GM18519 (cell line): ENCODE measurements around the gene ADGRF5.
"Not testable (repeated sequence)": the region's sequence is repeated elsewhere in the genome, so short reads cannot be mapped to it uniquely, and the experiment has no call there.

Source experiments
- ATAC-seq: cut with Tn5 transposase; IDR thresholded peaks from one replicate; pipeline ENCODE4 v1.9.1; 2021; ENCODE audit warnings: mild to moderate bottlenecking, moderate library complexity; ENCODE audit not compliant: unreplicated experiment, low FRiP score

ADGRF5 gene

DNA sequence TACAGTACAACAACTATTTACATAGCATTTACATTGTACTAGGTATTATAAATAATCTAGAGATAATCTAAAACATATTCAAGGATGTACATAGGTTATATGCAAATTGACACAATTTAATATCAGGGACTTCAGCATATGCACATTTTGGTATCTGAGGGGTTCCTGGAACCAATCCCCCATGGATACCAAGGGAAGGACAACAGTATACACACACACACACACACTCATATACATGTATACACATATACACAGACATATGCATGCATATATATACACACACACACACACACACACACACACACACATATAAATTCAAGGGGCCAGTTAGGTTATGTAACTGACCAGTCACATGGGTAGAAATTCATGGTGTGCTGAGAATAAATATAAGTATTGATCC is 24.9 kb downstream of the ADGRF5 start:
- no peak for ATAC-seq

DNA sequence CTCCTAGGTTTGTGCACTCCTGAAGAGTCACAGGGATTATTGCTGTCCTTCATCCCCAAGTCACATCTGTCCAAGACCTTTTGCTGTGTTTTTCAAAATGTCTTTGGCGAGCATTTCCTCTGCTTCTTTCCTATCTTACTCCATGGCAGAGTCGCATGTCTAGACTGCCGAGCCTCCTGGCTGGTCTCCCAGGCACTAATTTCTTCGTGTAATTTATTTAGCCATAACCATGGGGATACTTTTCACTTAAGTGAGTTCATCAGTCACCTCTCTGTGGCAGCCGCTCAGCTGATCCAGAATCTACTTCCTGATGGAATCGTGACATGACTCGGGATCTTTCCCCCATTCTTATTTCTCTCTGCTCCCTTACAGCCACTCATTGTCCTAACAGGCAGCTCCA is 25.8 kb downstream of the ADGRF5 start:
- no peak for ATAC-seq

DNA sequence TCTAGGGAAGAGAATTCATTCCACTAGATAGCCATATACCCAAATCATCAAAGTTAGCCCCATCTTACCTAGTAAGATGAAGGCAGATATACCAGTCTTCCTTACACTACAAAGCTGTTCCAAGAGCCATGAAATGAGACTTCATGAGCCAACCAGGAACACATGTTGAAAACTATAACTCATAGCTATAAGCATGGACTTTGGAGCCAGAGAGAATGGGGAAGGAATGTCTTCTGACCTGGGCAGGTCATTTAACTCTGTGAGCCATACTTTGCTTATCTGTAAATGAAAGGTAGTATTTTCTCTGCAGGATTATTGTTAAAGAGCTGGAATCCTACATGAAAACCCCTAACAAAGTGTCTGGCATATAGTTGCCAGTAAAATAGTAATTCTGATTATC is 27.3 kb downstream of the ADGRF5 start:
- no peak for ATAC-seq

DNA sequence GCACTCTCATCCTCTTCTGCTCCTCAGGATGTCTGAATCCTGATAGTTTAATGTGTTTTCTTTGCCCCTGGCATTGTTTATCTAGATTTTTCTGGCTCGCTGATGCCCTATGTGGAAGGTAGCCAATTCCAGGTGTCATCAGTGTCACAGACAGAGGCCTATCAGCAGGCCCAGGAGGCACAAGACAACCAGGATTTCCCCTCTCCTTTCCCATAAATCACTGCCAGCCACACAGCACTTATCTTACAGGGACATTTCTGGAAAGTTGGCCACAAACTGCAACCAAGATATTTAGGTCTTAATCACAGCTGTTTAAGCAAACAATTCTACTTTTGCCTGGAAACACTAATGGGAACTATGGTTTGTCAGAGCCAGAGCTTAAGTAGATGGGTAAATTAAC is 28.1 kb downstream of the ADGRF5 start:
- ATAC-seq: no peak

DNA sequence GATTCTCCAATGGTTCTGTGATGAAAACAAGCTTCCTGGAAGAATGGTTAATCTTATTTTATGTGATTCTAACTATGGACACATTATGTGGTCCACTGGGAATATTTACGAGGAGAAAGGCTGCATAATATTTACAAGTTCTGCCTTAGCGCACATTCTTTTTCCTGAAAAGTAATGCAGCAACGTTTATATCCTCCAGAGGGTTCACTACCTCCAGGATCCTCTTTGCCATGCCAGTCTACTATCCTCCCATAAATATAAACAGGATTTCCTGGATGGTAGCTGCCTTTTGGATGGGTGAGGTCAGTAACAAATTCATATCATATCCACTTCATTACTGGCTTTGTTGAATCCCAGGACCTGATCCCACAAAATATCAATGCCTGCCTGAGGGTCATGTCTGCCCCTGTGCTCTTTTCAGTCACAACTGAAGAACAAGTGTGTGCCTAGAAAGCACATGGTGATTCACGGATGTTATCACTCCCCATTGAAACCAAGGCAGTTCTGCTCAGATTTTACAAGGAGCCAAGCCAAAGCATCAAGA is 30.4 kb downstream of the ADGRF5 start:
- ATAC-seq: no peak

DNA sequence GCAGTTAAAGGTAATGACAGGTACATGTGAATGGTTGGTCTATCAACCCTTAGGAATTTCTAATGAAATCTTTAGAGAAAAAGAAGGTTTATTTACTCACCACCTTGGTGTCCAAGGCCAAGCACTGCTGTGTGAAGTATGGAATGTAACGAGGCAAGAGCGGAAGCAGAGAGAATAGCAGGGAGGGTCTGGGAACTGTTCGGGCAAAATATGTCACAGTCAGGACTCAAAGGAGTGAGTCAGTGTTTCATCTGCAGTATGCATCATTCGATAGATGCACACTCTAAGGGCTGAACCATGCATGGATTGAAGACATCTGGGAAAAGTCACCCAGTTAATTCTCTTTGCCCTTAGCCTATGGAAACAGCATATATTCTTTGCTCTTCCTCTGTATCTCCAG is 33.2 kb downstream of the ADGRF5 start:
- no peak for ATAC-seq

DNA sequence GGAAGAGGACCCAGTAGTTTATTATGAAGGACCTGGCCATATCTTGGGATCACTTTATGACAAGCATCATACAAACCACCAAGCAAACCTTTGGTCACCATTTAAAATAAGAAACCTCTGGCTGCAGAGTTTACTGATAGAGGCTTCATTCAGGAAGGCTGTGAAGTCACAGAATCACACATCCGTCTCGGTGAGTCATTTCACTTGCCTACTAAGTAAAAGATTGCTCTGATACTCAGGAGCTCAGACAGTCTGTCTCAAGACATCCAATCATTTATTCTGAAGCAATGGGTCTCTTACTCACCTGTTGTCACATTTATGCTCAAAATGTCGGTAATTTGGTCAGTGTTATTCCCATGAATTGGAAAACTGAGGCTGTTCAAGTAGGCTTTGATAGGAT is 33.7 kb downstream of the ADGRF5 start:
- no peak for ATAC-seq

DNA sequence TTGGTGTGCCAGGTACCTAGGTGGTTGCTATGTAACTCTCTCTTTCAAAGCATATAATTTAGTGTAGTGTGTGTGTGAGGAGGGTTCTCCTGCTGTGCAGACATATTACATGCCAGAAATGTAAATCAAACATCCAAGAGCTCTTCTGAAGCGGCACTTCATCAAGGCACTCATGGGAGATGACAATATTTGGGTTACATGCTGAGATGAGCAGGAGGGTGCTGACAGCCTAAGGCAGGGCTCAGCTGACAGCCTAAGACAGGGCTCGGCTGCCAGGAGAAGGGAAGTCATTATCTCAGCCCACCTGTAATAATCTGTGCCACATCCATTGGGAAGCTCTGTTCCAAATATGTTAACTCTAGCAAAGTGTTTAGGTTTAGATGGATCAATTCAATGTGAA is 39.1 kb downstream of the ADGRF5 start:
- no peak for ATAC-seq

DNA sequence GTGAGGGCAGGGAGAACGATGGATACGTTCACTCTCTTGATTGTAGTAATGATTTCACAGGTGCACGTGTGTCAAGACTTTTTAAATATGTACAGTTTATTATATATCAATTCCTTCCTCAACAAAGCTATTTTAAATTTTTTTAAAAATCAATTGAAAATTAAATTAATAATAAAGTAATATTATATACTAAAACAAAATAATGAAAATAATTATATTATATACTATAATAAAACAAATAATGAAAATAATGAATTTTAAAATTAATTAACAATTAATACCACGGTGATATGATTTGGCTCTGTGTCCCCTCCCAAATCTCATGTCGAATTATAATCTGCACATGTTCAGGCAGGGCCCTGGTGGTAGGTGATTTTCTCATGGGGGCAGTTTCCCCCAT is 42.7 kb downstream of the ADGRF5 start:
- ATAC-seq: no peak

DNA sequence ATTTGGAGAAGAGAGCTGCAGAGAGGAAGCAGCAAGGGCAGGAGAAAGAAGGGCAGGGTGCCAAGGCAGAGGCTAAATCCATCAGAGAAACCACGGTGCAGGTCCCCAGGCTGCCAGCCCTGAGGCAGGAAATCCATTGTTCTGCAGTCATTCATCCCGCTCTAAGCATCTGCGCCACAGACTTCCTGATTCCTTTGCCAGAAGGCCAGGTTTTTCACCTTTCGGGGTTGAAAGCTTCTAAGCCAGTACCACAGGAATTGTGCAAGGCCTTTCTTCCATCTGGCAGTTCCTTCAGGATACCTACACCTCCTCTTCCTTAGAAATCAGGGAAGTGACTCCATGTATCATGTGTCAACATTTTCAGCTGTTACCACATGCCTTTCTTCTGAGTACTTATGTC is 45.6 kb downstream of the ADGRF5 start:
- ATAC-seq: no peak

DNA sequence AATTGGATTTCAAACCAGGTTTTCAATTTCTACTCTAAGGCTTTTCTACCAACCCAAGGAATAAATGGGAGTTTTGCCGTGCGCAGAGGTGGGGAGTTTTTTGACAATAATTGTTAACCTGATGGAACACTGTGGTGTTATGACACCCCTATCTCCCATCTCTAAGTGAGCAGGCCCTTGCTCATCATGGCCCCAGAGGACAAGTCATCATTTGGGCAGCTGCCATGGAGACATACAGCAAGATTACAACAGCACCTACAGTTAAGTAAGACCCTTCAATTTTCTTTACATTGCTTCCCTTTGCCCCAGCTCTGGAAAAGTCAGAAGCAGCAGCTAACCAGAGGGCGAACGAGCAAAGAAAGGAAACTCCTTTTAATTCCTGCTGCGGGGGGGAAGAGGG is 54.3 kb downstream of the ADGRF5 start:
- no peak for ATAC-seq

DNA sequence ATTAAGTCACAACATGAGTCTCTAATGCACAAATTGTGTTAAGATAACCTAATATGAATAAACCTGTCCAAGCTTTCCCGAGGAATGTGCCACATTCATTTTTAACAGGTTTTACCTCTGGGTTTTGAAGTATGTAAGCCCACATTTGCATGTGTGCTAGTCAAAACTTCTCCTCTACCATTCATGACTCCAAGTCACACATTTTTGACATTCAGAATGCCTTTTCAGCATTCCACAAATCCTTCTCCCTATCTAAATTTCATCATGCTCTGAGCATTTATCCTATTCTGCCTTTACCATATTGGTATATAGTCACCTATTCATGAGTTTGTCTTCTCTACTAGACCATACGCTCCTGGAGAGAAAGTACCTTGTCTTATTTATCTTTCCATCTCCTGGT is 56.5 kb downstream of the ADGRF5 start:
- ATAC-seq: no peak

DNA sequence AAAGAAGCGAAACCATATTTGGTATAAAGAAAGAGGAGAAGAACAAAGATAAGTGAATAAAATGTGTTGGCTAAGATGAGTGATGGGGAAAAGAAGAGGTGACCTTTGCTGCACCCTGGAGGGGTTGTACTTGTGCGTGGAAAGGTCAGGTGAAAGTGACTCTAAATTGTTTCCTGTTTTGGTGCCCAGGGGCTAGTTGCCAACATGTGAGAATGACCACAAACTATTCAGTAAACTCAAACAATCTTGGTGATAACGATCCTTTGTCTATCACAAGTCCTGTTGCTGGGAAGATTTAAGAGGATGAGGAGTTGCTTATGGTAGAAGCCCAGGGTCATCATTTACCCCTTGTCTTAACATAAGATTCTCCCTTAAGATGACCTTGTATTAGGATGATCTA is 57.9 kb downstream of the ADGRF5 start:
- ATAC-seq: no peak

DNA sequence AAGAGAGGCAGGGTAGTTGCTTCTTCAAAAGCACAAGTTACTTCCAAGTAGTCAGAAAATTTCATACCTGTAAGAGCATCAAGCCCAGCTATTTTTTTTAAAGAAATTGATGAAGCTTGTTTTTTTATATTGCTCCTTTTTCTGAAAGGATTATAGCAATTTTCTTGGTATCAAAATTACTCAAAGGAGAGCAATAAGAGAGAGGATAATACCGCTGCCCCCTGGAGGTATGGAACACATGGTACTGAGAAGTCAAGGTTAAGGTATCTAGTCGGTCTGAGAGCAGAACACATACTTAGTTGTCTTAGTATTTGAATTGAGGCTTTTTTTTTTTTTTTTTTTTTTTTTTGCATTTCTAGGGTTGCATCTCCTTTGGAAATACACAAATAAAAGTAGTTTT is 59.4 kb downstream of the ADGRF5 start:
- ATAC-seq: no peak

DNA sequence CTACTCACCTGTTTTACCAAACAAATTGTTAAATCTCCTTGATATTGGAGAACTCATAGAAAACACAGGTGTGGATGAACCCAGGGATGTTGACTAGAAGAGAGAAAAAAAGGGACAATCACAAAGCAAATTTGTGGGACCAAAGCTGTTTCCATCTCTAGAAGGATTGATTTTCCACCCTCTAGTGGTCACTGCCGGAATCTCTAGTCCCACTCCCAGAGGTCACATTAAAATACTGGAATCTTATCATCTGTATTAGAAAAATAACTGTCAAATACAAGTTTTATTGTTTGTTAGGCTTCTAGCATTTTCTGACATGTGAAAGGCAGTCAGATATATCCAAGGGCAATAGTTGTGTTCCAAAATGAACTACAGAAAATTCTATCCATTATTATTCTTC is 65.8 kb downstream of the ADGRF5 start:
- ATAC-seq: not testable (repeated sequence)

DNA sequence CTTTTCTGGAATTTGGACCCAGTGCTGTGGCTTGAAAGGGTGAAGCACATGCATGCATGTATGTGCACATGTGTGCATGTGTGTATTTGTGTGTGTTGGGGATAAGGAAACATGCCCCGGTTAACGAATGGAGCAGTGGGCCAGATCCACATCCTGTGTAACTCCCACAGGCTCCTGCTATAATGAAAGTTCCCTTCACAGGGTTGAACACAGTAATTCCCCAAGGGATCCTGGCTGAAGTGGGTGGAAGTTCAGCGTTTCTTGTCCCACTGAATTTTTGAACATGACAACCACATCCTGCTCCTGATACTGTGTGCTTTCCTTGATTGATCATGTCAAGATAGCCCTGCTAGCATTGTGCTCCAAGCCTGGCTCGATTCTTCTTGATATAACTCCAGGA is 70.2 kb downstream of the ADGRF5 start:
- not testable (repeated sequence) for ATAC-seq

DNA sequence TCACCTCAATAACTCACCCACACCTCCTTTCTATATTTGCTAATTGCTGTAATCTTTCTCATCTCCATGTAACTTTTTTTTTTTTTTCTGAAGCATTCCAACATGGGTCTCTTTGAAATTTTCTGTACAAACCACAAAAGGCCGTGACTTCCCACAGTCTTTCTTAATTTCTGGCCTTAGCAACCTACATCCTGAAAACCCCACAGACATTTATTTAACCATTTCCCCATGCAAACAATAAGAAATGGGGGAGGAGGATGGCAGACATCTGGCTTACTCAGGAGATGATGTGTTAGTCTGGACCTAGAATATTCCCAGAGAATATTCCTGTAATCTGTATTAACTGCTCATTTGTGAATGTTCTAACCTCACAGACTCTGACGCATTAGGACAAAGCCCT is 70.9 kb downstream of the ADGRF5 start:
- ATAC-seq: no peak

DNA sequence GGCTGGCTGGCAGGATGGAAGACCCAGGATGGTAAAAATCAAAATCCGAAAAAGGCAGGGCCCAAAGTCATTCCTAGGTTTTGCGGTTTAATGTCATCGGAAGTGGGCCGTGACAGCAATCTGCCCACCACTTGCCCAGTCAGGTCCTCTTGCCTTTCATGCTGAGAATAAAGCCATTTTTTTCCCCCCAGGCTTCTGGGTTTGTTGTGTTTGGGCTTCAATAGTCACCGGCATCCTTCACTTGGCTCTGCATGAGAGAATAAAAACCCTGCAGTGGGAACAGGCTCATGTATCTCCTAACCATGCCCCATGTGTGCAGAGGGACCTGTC is 72.4 kb downstream of the ADGRF5 start:
- no peak for ATAC-seq

DNA sequence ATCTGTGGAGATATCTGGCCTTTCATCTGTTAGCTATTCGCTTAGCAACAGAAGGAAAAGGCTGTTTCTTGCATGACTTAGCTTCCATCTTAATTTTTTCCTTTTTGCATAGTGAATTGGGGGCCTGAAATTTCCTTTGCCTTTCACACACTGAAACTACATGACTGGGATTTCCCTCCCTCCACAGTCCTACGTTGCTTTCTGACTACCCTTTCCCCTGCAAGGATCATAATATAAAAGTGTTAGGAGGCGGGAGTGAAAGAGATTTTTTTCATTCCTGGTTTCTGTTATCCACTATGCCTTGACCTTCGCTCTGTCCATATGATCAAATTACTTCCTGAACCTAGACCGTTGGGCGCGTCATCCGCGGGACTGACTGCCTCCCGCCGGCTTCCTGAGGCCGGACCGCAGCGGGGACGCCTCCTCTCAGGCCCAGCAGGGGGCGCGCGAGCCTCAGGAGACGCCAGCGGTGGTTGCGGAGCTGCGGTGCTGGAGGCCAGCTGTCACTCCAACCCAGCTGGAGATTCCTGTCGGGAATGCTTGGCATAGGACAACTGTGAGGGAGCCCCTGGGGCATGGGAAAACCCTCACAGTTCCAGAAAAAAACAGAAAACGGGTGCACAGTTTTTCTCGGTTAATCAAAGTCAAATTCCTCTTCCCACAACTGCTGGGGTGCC is 72.9 kb downstream of the ADGRF5 start:
- peak; percentile 77 for ATAC-seq

DNA sequence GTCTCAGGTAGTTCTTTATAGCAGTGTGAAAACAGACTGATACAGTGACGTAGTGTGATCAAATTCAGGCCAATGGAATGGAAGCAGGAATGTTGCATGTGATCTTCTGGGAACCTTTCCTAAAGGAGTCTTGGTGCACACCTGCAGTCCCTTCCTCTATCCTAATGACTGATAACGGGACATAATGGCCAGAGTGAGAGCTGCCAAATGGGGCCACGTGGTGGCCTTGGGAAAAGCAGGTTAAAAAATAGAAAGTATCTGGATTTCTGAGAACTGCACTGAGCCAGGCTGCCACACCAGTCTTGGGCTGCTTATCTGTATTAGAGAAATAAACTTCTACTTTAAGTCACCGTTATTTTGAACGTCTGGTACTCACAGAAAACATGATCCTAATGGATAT is 76.6 kb downstream of the ADGRF5 start:
- ATAC-seq: no peak

DNA sequence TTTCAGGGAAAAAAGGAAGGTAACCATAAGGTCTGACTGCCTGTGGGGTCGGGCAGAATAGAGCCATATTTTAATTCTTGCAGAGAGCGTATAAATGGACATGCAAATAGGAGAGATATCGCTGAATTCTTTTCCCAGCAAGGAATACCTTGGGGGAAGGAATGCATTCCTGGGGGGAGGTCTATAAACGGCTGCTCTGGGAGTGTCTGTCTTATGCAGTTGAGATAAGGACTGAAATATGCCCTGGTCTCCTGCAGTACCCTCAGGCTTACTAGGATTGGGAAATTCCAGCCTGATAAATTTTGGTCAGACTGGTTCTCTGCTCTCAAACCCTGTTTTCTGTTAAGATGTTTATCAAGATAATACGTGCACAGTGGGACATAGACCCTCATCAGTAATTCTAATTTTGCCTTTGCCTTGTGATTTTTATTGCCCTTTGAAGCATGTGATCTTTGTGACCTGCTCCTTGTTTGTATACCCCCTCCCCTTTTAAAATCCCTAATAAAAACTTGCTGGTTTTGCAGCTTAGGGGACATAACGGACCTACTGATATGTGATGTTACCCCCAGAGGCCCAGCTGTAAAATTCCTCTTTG is 79.4 kb downstream of the ADGRF5 start:
- not testable (repeated sequence) for ATAC-seq

DNA sequence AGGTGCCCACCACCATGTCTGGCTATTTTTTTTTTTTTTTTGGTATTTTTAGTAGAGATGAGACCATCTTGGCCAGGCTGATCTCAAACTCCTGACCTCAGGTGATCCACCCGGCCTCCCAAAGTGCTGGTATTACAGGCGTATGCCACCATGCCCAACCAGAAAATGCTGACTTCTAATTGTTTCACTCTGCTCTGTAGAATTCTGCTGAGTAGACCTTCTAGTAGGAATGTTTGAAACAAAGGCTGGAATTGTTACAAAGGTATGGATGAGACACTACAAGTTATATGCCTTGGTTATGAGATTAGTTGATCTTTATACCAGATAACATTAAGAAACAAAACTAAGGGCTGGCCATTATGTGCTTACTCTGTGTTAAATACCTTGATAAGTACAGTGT is 83.7 kb downstream of the ADGRF5 start:
- ATAC-seq: no peak

DNA sequence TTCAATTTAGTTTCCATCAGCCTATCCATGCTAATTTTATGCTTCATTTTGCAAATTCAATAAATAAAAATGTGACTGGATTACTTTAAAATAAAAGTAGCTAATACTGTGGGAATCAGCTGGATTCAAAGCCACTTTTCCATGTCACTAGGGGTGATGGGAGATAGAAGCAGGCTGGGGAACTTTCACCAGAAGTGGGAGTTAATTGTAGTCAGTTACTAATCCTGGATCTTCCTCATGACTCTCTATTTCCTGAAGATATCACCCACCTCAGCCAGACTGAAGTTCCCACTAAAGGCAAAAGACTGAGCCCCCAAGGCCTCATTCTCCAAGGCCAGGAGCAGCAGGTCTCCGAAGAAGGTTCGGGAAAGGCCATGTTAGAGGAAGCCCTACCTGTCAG is 86.7 kb downstream of the ADGRF5 start:
- not testable (repeated sequence) for ATAC-seq
